Measurements from ENCODE around the gene PGGHG.
A peak's percentile ranks its signal among the peaks of the same experiment; 100 is the strongest.
"Not testable (repeated sequence)": the region's sequence is repeated elsewhere in the genome, so short reads cannot be mapped to it uniquely, and the experiment has no call there.

The PGGHG gene

DNA sequence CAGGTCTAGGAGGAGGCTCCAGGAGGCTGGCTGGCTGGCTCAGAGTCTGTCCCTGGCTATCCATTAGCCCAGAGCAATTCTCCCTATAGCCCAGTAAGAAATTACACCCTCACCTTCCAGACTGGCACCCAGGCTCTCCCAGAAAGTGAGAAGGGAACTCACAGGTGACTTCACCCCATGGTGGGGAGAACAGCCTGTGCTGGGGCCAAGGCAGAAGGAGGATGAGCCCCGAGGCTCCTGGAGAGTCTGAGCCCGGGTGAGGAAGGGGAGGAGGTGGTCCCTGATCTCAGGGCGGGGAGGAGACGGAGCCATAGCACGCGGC, 25.6 kb downstream of the PGGHG start:
- Histone ChIP-seq H3K4me3 (ENCODE audit: low read depth in 1 of 2, low read length in 2 of 2) (peak overlapping the region; percentile 69 to 78), H3K27ac (ENCODE audit: low read length) (peak overlapping the region; percentile 85), H3K4me1 (ENCODE audit: control insufficient read depth in 1 of 2, insufficient read depth in 2 of 2, low read length in 2 of 2) (peaks cover 0 to 14% of the 10 kb centered on the region in 2 donors)
- not testable (repeated sequence) for H3K9me3 ChIP-seq (ENCODE audit: control insufficient read depth in 1 of 2, low read length in 2 of 2); H3K36me3 ChIP-seq (ENCODE audit: control insufficient read depth in 1 of 2, insufficient read depth in 2 of 2, low read length in 2 of 2); H3K27me3 ChIP-seq (ENCODE audit: low read depth, low read length)

DNA sequence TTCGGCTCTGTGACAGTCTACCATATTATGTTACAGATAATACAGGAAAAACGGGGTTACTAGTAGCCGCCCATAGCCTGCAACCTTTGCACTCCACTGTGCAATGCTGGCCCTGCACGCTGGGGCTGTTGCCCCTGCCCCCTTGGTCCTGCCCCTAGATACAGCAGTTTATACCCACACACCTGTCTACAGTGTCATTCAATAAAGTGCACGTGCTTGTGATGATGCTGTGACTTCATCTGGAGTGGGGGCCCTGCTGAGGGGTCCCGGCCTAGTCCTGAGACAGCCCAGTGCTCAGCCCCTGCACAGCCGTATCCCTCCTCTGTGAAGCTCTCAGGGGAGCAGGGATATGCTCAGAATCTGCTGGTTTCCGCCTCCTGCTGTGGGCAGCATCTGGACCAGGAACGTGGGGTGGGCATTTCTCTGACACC, 26.1 kb downstream of the PGGHG start:
- peak overlapping the region; percentile 43 for H3K27ac ChIP-seq (ENCODE audit: low read length)
- no peaks in the 10 kb centered on the region for H3K27me3 ChIP-seq (ENCODE audit: low read depth, low read length)
- peaks cover 0 to 12% of the 10 kb centered on the region in 2 donors for H3K4me1 ChIP-seq (ENCODE audit: control insufficient read depth in 1 of 2, insufficient read depth in 2 of 2, low read length in 2 of 2)
- H3K9me3 ChIP-seq (ENCODE audit: control insufficient read depth in 1 of 2, low read length in 2 of 2), result no peaks in the 10 kb centered on the region
- H3K36me3 ChIP-seq (ENCODE audit: control insufficient read depth in 1 of 2, insufficient read depth in 2 of 2, low read length in 2 of 2), result no peaks in the 10 kb centered on the region
- peak overlapping the region; percentile 69 to 78 for H3K4me3 ChIP-seq (ENCODE audit: low read depth in 1 of 2, low read length in 2 of 2)

GRCh38 chr11:315516-315994, 26.6 kb downstream of the PGGHG start:
- peak overlapping the region; percentile 69 to 78 for H3K4me3 ChIP-seq (ENCODE audit: low read depth in 1 of 2, low read length in 2 of 2)
- peak overlapping the region; percentile 43 for H3K27ac ChIP-seq (ENCODE audit: low read length)
- H3K27me3 ChIP-seq (ENCODE audit: low read depth, low read length), result no peaks in the 10 kb centered on the region
- peaks cover 0 to 12% of the 10 kb centered on the region in 2 donors for H3K4me1 ChIP-seq (ENCODE audit: control insufficient read depth in 1 of 2, insufficient read depth in 2 of 2, low read length in 2 of 2)
- no peaks in the 10 kb centered on the region for H3K9me3 ChIP-seq (ENCODE audit: control insufficient read depth in 1 of 2, low read length in 2 of 2)
- H3K36me3 ChIP-seq (ENCODE audit: control insufficient read depth in 1 of 2, insufficient read depth in 2 of 2, low read length in 2 of 2), result no peaks in the 10 kb centered on the region

DNA sequence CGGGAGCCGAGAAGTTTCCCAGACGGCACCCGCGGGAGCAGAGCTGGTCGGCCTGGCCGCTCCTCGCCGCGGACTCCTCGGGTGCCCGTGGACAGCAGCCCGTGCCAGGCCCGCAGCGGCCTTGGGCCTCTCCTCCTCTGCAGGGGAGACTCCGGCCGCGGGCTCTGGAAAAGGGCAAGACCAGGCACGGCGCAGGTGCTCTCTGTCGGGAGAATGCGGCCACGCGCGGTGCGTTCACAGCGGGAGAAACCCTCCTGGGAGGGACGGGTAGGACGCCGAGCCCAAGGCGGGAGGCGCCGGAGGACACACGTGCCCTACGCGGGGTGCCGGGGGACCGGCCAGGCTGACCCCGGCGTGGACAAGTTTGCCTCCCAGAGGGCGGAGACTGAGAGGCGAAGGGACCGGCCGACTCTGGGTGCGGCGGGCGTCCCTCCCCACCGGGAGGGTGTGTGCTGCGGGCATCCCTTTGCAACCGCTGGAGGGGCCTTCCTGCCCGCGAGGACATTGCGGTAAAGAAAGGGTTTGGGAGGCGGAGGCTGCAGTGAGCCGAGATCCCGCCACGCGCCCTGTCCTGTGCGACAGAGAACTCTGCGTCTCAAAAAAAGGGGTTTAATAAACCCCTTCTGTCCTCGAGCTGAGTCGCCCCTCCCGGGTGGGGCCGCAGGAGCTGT, 27.2 kb downstream of the PGGHG start:
- Histone ChIP-seq H3K27me3 (ENCODE audit: low read depth, low read length) (no peaks in the 10 kb centered on the region), H3K4me1 (ENCODE audit: control insufficient read depth in 1 of 2, insufficient read depth in 2 of 2, low read length in 2 of 2) (peaks cover 0 to 12% of the 10 kb centered on the region in 2 donors), H3K36me3 (ENCODE audit: control insufficient read depth in 1 of 2, insufficient read depth in 2 of 2, low read length in 2 of 2) (no peaks in the 10 kb centered on the region), H3K4me3 (ENCODE audit: low read depth in 1 of 2, low read length in 2 of 2) (peak overlapping the region; percentile 46 to 69), H3K27ac (ENCODE audit: low read length) (peak overlapping the region; percentile 2), H3K9me3 (ENCODE audit: control insufficient read depth in 1 of 2, low read length in 2 of 2) (no peaks in the 10 kb centered on the region)

DNA sequence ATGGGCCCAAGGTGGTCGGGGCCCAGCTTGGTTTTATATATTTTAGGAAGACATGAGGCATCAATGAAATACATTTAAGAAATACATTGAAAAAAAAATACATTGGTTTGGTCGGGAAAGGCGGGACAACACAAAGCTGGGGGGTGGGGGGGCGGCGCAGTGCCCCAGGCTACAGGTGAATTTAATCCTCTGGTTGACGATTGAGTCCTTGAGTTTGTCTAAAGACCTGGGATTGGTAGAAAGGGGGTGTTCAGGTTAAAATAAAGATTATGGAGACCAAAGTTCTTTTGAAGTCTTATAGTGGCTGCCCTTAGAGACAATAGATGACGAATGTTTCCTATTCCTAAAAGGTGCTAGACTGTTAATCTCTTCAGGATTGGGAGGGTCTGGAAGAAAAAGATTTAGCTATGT, 28.0 kb downstream of the PGGHG start:
- peak overlapping the region; percentile 2 for H3K27ac ChIP-seq (ENCODE audit: low read length)
- H3K4me3 ChIP-seq (ENCODE audit: low read depth in 1 of 2, low read length in 2 of 2), result peak overlapping the region; percentile 46 to 69
- H3K4me1 ChIP-seq (ENCODE audit: control insufficient read depth in 1 of 2, insufficient read depth in 2 of 2, low read length in 2 of 2), result peaks cover 0 to 12% of the 10 kb centered on the region in 2 donors
- no peaks in the 10 kb centered on the region for H3K9me3 ChIP-seq (ENCODE audit: control insufficient read depth in 1 of 2, low read length in 2 of 2)
- H3K36me3 ChIP-seq (ENCODE audit: control insufficient read depth in 1 of 2, insufficient read depth in 2 of 2, low read length in 2 of 2), result no peaks in the 10 kb centered on the region
- no peaks in the 10 kb centered on the region for H3K27me3 ChIP-seq (ENCODE audit: low read depth, low read length)

DNA sequence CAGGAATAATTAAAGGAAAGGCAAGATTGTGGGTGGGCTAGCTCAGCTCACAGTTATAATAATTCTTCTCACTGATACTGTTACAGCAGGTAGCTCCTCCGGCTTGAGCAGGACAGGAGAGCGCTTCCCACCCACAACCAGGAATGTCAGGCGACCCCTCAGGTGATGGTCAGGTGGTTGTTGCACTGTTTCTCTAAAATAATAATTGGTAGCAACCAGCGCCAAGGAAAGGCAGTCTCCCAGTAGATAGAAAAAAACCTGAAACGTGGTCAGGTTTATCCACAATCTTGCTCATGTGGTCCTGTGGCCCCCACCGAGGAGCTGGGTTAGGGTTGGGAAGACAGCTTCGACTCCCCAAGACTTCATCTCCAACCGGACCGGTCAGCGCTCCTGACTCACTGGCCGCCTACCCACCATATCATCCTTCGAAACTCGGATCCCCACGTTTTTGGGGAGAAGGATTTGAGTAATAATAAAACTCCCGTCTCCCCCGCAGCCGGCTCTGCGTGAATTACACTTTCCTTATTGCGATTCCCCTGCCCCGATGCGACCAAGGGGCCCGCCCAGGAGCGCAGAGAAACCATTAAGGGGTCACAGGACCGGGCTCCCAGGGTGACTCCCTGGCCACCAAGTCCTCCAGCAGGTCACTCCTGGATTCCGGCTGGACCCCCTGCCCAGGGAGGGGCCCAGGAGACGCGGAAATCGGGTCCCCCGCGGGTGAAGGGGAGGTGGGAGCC, 28.9 kb downstream of the PGGHG start:
- H3K4me3 ChIP-seq (ENCODE audit: low read depth in 1 of 2, low read length in 2 of 2), result peak overlapping the region; percentile 18 to 69
- H3K27ac ChIP-seq (ENCODE audit: low read length), result peak overlapping the region; percentile 2
- not testable (repeated sequence) for H3K27me3 ChIP-seq (ENCODE audit: low read depth, low read length); H3K36me3 ChIP-seq (ENCODE audit: control insufficient read depth in 1 of 2, insufficient read depth in 2 of 2, low read length in 2 of 2); H3K9me3 ChIP-seq (ENCODE audit: control insufficient read depth in 1 of 2, low read length in 2 of 2)
- H3K4me1 ChIP-seq (ENCODE audit: control insufficient read depth in 1 of 2, insufficient read depth in 2 of 2, low read length in 2 of 2), result peaks cover 0 to 12% of the 10 kb centered on the region in 2 donors

DNA sequence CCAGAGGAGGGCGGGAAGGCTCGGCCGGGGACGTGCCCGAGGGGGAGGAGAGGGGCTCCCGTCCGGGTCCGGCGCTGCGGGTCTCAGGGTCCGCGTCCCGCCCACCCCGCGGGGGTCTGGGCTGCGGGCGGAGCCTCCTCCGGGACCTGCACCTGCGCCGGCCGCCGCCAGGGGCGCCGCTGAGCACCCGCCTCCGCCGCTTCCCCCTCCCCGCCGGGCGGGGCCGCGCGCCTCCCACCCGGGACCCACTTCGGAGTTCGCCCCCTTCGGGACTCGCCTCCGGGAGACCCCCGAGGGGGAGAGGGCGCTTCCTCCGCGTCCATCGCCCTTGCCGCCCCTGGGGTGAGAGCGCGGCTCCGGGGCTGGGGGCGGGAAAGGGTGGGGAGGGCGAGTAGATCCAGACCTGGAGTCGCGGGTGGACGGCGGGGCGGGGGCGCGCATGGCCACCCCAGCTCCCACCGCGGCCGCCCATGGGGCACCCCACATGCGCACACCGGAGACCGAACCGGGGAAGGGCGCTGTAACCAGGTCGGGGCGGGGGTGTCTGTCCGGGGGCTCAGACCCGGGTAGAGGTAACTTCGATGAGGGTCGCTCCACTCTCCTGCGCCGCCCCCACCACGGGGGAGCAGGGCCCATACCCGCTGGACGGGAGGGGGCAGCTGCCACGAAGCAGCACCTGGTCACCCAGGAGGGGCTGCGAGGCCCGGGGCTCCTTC, 29.6 kb downstream of the PGGHG start:
- H3K27ac ChIP-seq (ENCODE audit: low read length); H3K27me3 ChIP-seq (ENCODE audit: low read depth, low read length); H3K9me3 ChIP-seq (ENCODE audit: control insufficient read depth in 1 of 2, low read length in 2 of 2); H3K36me3 ChIP-seq (ENCODE audit: control insufficient read depth in 1 of 2, insufficient read depth in 2 of 2, low read length in 2 of 2); H3K4me1 ChIP-seq (ENCODE audit: control insufficient read depth in 1 of 2, insufficient read depth in 2 of 2, low read length in 2 of 2): not testable (repeated sequence)
- H3K4me3 ChIP-seq (ENCODE audit: low read depth in 1 of 2, low read length in 2 of 2), result peak overlapping the region in 1 of 2 donors; percentile 74

DNA sequence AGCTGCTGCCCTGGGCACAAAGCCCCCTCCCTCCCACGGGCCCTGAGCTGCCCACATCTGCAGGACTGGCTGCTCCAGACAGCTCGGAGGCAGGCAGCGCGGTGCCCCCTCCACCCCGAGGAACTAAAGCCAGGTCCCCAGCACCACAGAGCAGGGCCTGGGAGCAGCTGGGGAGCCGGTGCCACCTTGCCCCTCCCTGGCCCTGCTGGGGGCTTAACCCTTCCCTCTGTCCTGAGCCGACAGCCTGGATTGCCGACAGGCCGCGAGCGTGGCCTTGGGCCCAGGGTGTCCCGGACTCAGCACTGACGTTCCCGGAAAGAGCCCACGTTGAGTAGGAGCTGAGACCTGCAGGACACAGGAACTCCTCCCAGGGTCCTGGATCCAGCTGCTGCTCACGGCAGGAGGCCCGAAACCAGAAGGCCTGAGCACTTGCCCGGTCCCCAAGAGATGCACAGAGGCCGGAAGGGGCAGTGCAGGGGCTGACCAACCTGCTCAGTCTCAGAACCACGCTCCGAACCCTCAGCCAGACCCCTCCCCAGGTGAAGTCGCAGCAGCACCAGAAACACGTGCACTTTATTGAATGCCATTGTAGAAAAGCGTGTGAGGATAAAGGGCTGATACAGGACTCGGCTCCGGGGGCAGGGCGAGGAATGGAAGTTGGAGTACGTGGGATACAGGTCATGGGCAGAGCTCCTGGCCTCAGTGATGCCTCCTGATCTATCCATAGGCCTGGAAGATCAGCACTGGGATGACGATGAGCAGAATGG, 30.4 kb downstream of the PGGHG start:
- peak overlapping the region; percentile 74 for H3K4me3 ChIP-seq (ENCODE audit: low read depth in 1 of 2, low read length in 2 of 2)
- H3K9me3 ChIP-seq (ENCODE audit: control insufficient read depth in 1 of 2, low read length in 2 of 2); H3K4me1 ChIP-seq (ENCODE audit: control insufficient read depth in 1 of 2, insufficient read depth in 2 of 2, low read length in 2 of 2); H3K27me3 ChIP-seq (ENCODE audit: low read depth, low read length); H3K36me3 ChIP-seq (ENCODE audit: control insufficient read depth in 1 of 2, insufficient read depth in 2 of 2, low read length in 2 of 2): not testable (repeated sequence)
- H3K27ac ChIP-seq (ENCODE audit: low read length), result peak overlapping the region; percentile 83

DNA sequence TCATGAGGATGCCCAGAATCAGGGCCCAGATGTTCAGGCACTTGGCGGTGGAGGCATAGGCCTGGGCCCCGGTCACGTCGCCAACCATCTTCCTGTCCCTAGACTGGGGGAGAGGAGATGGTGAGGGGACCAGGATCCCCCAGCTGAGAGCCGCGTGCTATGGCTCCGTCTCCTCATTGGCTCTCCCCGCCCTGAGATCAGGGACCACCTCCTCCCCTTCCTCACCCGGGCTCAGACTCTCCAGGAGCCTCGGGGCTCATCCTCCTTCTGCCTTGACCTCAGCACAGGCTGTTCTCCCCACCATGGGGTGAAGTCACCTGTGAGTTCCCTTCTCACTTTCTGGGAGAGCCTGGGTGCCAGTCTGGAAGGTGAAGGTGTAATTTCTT, 31.0 kb downstream of the PGGHG start:
- not testable (repeated sequence) for H3K9me3 ChIP-seq (ENCODE audit: control insufficient read depth in 1 of 2, low read length in 2 of 2); H3K36me3 ChIP-seq (ENCODE audit: control insufficient read depth in 1 of 2, insufficient read depth in 2 of 2, low read length in 2 of 2); H3K4me1 ChIP-seq (ENCODE audit: control insufficient read depth in 1 of 2, insufficient read depth in 2 of 2, low read length in 2 of 2); H3K27me3 ChIP-seq (ENCODE audit: low read depth, low read length)
- Histone ChIP-seq H3K27ac (ENCODE audit: low read length) (peak overlapping the region; percentile 83), H3K4me3 (ENCODE audit: low read depth in 1 of 2, low read length in 2 of 2) (peak overlapping the region; percentile 74)

DNA sequence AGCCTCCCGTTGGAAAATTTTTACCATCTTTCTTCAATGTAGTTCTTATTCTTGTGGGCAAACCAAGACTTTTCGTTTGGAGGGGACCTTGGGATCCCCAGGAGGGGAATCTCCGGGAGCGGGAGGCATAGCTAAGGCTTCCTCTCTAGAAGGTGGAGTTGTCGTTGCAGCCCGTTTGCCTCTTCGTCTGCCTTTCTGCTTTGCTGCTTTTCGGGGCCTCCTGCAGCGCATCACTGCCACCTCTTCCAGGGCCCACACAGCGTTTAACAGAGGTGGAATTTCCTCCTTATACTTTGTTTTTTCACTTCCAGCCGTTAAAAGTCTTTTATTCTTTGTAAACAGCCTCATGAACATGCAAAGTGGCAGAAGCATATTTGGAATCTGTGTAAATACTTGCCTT, 35.2 kb downstream of the PGGHG start:
- Histone ChIP-seq H3K27me3 (ENCODE audit: low read depth, low read length) (no peaks in the 10 kb centered on the region), H3K9me3 (ENCODE audit: control insufficient read depth in 1 of 2, low read length in 2 of 2) (no peaks in the 10 kb centered on the region), H3K4me1 (ENCODE audit: control insufficient read depth in 1 of 2, insufficient read depth in 2 of 2, low read length in 2 of 2) (peaks cover 19 to 21% of the 10 kb centered on the region in 2 donors), H3K27ac (ENCODE audit: low read length) (peak overlapping the region; percentile 69), H3K4me3 (ENCODE audit: low read depth in 1 of 2, low read length in 2 of 2) (peak overlapping the region in 1 of 2 donors; percentile 42), H3K36me3 (ENCODE audit: control insufficient read depth in 1 of 2, insufficient read depth in 2 of 2, low read length in 2 of 2) (no peaks in the 10 kb centered on the region)
